Neural progenitor cell (in vitro differentiated cells): Measurements from ENCODE around the gene PLCG2. TPM values are rescaled to one million over a fixed set of nuclear protein-coding genes. Genes with fewer than 3 reads are reported as not detected.

ENCODE experiments used
- DNase-seq: peaks from one replicate; pipeline ENCODE4 v3.0.0-alpha.2; 2016; ENCODE audit warnings: low spot score
- H2AFZ ChIP-seq: fragments of 200-600 bp; sonication (generic); replicated peaks from 2 replicates; pipeline ENCODE4 v1.6.1; 2016; ENCODE audit warnings: antibody characterized with exemption
- H3F3A ChIP-seq: fragments of 200-600 bp; sonication (generic); 2 replicates; pipeline ENCODE4 v1.6.1; 2016; ENCODE audit warnings: antibody characterized with exemption, low read depth
- H3K27ac ChIP-seq: fragments of 200-600 bp; sonication (generic); 2 replicates; pipeline ENCODE4 v1.5.1; 2016; ENCODE audit warnings: mild to moderate bottlenecking
- H3K27me3 ChIP-seq: fragments of 200-600 bp; sonication (generic); 2 replicates; pipeline ENCODE4 v1.6.1; 2016; ENCODE audit warnings: mild to moderate bottlenecking, moderate library complexity
- H3K36me3 ChIP-seq: fragments of 200-600 bp; sonication (generic); 2 replicates; pipeline ENCODE4 v1.5.1; 2016
- H3K4me1 ChIP-seq: fragments of 200-600 bp; sonication (generic); 2 replicates; pipeline ENCODE4 v1.6.1; 2016; ENCODE audit warnings: mixed run types
- H3K4me2 ChIP-seq: fragments of 200-600 bp; sonication (generic); 2 replicates; pipeline ENCODE4 v1.6.1; 2016
- H3K4me3 ChIP-seq: fragments of 200-600 bp; sonication (generic); 2 replicates; pipeline ENCODE4 v1.5.1; 2016
- H3K79me2 ChIP-seq: fragments of 200-600 bp; sonication (generic); 2 replicates; pipeline ENCODE4 v1.6.1; 2016; ENCODE audit warnings: low read depth
- H3K9ac ChIP-seq: fragments of 200-600 bp; sonication (generic); 2 replicates; pipeline ENCODE4 v1.6.1; 2016
- H3K9me3 ChIP-seq: fragments of 200-600 bp; sonication (generic); 2 replicates; pipeline ENCODE4 v1.5.1; 2016; ENCODE audit warnings: low read depth
- H4K20me1 ChIP-seq: fragments of 200-600 bp; sonication (generic); 2 replicates; pipeline ENCODE4 v1.6.1; 2016; ENCODE audit warnings: low read depth
- H3K27ac Mint-ChIP-seq: 3 replicates; pipeline ENCODE4 v1.8.0; 2021; ENCODE audit warnings: mixed read lengths
- H3K27me3 Mint-ChIP-seq: 2 replicates; pipeline ENCODE4 v1.8.0; 2022; ENCODE audit warnings: low read depth, mild to moderate bottlenecking, inconsistent platforms, moderate library complexity, mixed read lengths; ENCODE audit not compliant: insufficient read depth
- H3K36me3 Mint-ChIP-seq: 3 replicates; pipeline ENCODE4 v1.8.0; 2021; ENCODE audit warnings: mixed read lengths
- H3K4me1 Mint-ChIP-seq: 3 replicates; pipeline ENCODE4 v1.8.0; 2021; ENCODE audit warnings: mixed read lengths
- H3K4me3 Mint-ChIP-seq: 3 replicates; pipeline ENCODE4 v1.8.0; 2021; ENCODE audit warnings: mild to moderate bottlenecking, moderate library complexity, mixed read lengths
- H3K9me3 Mint-ChIP-seq: 3 replicates; pipeline ENCODE4 v1.8.0; 2020; ENCODE audit warnings: mixed read lengths
- EZH2 ChIP-seq: fragments of 200-600 bp; sonication (generic); IDR thresholded peaks from 2 replicates; pipeline ENCODE4 v1.6.1; 2017; ENCODE audit warnings: antibody characterized with exemption, mild to moderate bottlenecking, moderate library complexity
- EZH2phosphoT487 ChIP-seq: fragments of 200-600 bp; sonication (generic); IDR thresholded peaks from 2 replicates; pipeline ENCODE4 v1.6.1; 2017; ENCODE audit warnings: antibody characterized with exemption
- total RNA-seq: library from RNA; depleted of rRNA; stranded (reverse); fragments of >200 nt; gene quantifications from 2 replicates; pipeline ENCODE4 v1.2.3, GENCODE V29; 2015; ENCODE audit warnings: low replicate concordance
- TF ChIP-seq, protein P1 (sequence below): fragments of 200-600 bp; sonication (generic); IDR thresholded peaks from 2 replicates; pipeline ENCODE4 v1.5.1; 2017; ENCODE audit warnings: antibody characterized with exemption, mild to moderate bottlenecking

Gene PLCG2
- total RNA-seq, 1 donor from 2014 or later: 5.0 TPM

DNA sequence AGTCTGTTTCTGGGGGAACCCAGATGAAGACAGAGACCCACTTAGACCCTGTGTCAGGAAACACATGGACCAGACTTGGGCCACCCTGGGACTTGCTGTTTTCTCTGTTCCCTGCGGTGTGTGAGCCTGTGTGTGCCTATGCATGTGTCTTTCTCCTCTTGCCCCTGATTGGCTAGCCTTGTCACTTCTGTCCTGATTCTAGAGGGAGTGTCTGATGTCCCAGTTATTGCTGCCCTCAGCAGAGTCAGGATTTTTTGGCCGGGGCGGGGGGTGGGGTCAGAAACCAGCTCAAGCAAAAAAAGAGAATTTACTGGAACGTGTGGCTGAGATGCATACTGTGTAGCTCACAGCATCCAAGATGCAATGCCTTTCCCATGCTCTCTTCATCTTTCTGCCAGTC lies 30.5 kb downstream of the PLCG2 start:
- Mint-ChIP-seq H3K4me3 (no peak overlapping the region), H3K36me3 (no peaks in the 10 kb centered on the region), H3K27me3 (peaks cover 10% of the 10 kb centered on the region), H3K27ac (no peak overlapping the region), H3K4me1 (peaks cover 6% of the 10 kb centered on the region), H3K9me3 (peaks cover 14% of the 10 kb centered on the region)
- H3K36me3 ChIP-seq: no peaks in the 10 kb centered on the region
- no peak for DNase-seq
- H3K27me3 ChIP-seq: no peaks in the 10 kb centered on the region
- no peaks in the 10 kb centered on the region for H3K9me3 ChIP-seq
- H3K4me1 ChIP-seq: no peaks in the 10 kb centered on the region
- H3K9ac ChIP-seq: no peak overlapping the region
- TF ChIP-seq EZH2 (no peak), EZH2phosphoT487 (no peak)
- TF ChIP-seq, protein P1, sequence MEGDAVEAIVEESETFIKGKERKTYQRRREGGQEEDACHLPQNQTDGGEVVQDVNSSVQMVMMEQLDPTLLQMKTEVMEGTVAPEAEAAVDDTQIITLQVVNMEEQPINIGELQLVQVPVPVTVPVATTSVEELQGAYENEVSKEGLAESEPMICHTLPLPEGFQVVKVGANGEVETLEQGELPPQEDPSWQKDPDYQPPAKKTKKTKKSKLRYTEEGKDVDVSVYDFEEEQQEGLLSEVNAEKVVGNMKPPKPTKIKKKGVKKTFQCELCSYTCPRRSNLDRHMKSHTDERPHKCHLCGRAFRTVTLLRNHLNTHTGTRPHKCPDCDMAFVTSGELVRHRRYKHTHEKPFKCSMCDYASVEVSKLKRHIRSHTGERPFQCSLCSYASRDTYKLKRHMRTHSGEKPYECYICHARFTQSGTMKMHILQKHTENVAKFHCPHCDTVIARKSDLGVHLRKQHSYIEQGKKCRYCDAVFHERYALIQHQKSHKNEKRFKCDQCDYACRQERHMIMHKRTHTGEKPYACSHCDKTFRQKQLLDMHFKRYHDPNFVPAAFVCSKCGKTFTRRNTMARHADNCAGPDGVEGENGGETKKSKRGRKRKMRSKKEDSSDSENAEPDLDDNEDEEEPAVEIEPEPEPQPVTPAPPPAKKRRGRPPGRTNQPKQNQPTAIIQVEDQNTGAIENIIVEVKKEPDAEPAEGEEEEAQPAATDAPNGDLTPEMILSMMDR: no peak
- H3K79me2 ChIP-seq: no peaks in the 10 kb centered on the region
- H3K4me3 ChIP-seq: no peak overlapping the region
- no peak overlapping the region for H3K4me2 ChIP-seq
- no peak overlapping the region for H3K27ac ChIP-seq
- no peak overlapping the region for H2AFZ ChIP-seq
- H3F3A ChIP-seq: peaks cover 6% of the 10 kb centered on the region
- H4K20me1 ChIP-seq: no peaks in the 10 kb centered on the region

DNA sequence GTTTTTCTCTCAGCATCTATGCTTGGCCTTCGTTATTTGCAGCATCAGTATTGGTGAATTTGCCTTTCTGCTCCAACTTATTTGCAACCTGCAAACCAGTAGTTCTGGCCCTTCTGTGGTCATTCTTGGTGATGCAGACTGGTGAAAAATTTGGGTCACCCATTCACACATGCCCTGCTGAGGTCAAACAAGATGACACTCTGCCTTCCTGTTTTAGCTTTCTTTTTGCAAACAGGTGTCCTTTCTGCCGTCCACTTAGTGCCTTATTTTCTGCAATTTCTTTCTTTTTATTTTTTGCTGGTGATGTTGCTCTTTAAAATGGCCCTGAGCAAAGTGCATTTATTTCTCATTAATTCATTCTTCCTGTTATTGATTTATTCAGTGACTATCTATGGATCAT lies 31.3 kb downstream of the PLCG2 start:
- no peaks in the 10 kb centered on the region for H3K9me3 ChIP-seq
- Mint-ChIP-seq H3K27ac (no peak overlapping the region), H3K4me1 (peaks cover 10% of the 10 kb centered on the region), H3K9me3 (peaks cover 14% of the 10 kb centered on the region), H3K36me3 (no peaks in the 10 kb centered on the region), H3K4me3 (no peak overlapping the region), H3K27me3 (peaks cover 11% of the 10 kb centered on the region)
- H3K4me3 ChIP-seq: no peak overlapping the region
- no peak overlapping the region for H3K9ac ChIP-seq
- H3K4me1 ChIP-seq: peaks cover 8% of the 10 kb centered on the region
- H3F3A ChIP-seq: peaks cover 9% of the 10 kb centered on the region
- no peak overlapping the region for H3K27ac ChIP-seq
- no peaks in the 10 kb centered on the region for H3K27me3 ChIP-seq
- no peaks in the 10 kb centered on the region for H3K36me3 ChIP-seq
- H3K4me2 ChIP-seq: no peak overlapping the region
- no peak overlapping the region for H2AFZ ChIP-seq
- no peak for TF ChIP-seq EZH2phosphoT487
- no peak for TF ChIP-seq EZH2
- TF ChIP-seq, protein P1: no peak
- no peaks in the 10 kb centered on the region for H3K79me2 ChIP-seq
- no peak for DNase-seq
- no peaks in the 10 kb centered on the region for H4K20me1 ChIP-seq

DNA sequence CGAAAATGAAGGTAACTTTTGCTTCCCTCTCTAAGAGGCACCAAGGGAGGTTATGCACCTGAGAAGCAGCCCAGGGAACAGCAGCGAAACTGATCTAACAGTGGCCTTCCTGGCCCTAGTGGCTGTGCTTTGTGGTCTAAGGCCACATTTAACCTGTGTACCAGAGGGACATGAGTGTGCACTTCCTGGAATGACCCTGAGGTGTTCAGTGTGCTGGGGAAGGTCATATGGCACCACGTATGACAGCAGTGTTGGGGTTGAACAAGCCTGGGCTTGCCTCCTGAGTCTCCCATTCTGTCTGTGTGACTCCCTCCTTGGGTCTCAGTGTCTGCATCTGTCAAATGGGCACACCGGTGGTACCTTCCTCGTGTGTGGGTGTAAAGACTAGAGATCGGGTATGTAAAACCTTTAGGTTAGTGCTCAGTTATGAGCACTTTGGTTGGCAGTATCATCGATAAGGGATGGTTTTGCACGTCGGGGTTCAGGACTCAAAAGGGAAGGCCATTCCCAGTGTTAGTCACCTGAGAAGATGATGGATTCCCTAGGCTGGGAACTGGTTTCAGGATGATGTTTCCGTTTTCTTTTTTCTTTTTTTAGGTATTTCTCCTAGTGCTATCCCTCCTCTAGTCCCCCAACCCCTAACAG lies 31.9 kb downstream of the PLCG2 start:
- no peak overlapping the region for H3K4me3 Mint-ChIP-seq
- Histone ChIP-seq H3K4me3 (no peak overlapping the region), H3K4me2 (no peak overlapping the region), H4K20me1 (no peaks in the 10 kb centered on the region), H3K79me2 (no peaks in the 10 kb centered on the region), H2AFZ (no peak overlapping the region), H3K27me3 (no peaks in the 10 kb centered on the region), H3K4me1 (peaks cover 10% of the 10 kb centered on the region), H3K27ac (no peak overlapping the region), H3K36me3 (no peaks in the 10 kb centered on the region), H3K9ac (no peak overlapping the region), H3F3A (peaks cover 9% of the 10 kb centered on the region), H3K9me3 (no peaks in the 10 kb centered on the region)
- no peak for DNase-seq
- H3K27me3 Mint-ChIP-seq: peaks cover 9% of the 10 kb centered on the region
- H3K4me1 Mint-ChIP-seq: peaks cover 13% of the 10 kb centered on the region
- no peak for TF ChIP-seq EZH2
- TF ChIP-seq EZH2phosphoT487: no peak
- TF ChIP-seq, protein P1: no peak
- peaks cover 14% of the 10 kb centered on the region for H3K9me3 Mint-ChIP-seq
- H3K27ac Mint-ChIP-seq: no peak overlapping the region
- no peaks in the 10 kb centered on the region for H3K36me3 Mint-ChIP-seq
